ENCODE measurements around the gene TYW1B.
"Not testable (repeated sequence)": the region's sequence is repeated elsewhere in the genome, so short reads cannot be mapped to it uniquely, and the experiment has no call there.

DNA sequence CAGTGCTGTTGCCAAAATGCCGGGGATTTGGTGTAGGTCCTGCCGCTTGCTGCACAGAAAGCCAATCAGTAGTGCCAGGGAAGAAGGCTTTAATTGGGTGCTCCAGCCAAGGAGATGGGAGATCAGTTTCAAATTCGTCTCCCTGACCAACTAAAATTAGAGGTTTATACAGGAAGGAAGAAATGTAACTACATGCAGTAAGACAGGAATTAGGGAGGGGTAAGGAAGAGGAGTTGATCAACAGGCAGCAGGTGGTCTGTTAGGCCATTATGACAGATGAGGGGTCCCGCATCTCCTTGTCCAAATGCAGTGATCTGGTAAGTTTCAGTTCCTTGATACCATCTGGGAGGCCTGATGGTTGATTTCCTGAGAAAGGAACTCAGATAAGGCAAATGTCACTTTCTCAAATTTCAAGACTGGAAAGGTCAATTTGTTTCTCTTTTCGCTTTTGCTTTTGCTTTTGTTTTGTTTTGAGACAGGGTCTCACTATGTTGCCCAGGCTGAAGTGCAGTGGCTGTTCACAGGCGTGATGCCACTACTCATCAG, 13.0 kb upstream of the TYW1B start:
- TF ChIP-seq POLR2AphosphoS5, CTCF (IDR thresholded peaks at IDR 0.05): not testable (repeated sequence)

All from gastroesophageal sphincter (tissue), 3 donors.